Measurements from ENCODE around the gene IGFALS.
A peak's percentile ranks its signal among the peaks of the same experiment; 100 is the strongest.

The IGFALS gene

GRCh38 chr16:1766701-1767100 is 26.8 kb downstream of the IGFALS start:
- DNase-seq: no peak

- DNase-seq: no peak
These were observed 27.3 kb downstream of the IGFALS start for GRCh38 chr16:1766231-1766630.

DNA sequence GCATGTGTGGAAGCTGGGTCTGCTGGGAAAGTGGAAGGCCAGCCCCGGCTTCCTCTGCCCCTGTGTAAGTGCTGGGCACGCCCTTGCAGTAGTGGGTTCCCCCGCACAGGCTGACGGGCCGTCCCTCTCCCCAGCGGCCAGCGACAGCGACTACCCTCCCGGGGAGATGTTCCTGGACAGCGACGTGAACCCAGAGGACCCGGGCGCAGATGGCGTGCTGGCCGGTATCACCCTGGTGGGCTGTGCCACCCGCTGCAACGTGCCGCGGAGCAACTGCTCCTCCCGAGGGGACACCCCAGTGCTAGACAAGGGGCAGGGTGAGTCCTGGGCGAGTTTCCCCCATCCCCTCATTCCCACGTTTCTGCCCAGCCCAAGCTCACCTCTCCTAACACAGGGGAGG is 27.7 kb downstream of the IGFALS start:
- DNase-seq: no peak

GRCh38 chr16:1764971-1765370 is 28.5 kb downstream of the IGFALS start:
- DNase-seq: peak in 1 of 56 donors; percentile 25

- peak in 2 of 56 donors; percentile 15 to 46 for DNase-seq
These were observed 29.7 kb downstream of the IGFALS start for GRCh38 chr16:1763521-1764511.

DNA sequence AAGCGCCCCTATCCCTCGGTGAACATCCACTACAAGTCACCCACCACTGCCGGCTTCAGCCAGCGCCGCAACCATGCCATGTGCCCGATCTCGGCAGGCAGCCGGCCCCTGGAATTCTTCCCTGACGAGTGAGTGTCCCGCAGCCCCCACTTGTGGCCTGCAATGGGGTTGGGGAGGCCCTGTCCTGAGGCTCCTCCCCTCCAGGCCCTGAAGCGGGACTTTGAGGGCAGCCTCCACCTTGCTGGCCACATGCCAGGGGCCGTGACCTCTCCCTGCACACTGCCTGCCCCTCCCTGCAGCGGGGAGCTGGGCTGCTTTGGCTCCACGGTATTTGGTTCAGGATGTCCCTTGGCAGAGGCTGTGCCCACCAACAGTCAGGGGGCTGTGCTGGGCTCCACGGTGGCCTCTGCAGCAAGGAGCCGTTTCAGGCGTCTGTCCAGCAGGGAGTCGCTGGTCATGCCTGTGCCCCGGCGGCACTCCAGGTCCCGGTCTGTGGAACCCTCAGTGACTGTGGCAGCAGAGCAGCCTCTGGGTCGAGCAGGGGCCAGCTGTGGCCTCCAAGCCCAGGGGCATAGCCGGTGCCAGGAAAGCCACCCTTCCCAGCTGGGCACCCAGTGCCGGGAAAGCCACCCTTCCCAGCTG is 30.5 kb downstream of the IGFALS start:
- DNase-seq: no peak

DNA sequence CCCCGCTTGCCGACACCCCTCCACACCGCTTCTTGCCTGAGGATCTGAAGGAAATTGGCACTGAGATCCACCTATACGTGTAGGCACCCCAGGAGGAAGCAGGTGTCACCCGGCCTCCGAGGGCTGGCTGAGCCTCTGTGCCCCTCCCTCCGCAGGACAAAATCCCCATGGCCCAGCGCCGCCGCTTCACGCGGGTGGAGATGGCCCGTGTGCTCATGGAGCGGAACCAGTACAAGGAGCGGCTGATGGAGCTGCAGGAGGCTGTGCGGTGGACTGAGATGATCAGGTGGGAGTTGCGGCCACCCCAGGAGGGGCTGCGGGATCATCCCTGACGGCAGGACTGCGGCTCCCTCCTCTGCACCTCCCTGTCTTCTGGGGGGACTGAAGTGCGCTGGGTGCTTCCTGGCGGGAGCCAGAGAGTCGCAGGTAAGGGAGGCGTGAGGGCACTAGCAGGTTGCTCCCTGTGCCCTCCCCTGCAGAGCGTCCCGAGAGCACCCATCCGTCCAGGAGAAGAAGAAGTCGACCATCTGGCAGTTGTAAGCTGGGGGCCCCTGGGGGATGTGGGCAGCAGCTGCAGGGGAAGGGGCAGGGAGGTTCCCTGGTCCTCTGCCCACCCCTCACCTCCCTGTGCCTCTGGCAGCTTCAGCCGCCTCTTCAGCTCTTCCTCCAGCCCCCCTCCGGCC is 31.2 kb downstream of the IGFALS start:
- no peak for DNase-seq

DNA sequence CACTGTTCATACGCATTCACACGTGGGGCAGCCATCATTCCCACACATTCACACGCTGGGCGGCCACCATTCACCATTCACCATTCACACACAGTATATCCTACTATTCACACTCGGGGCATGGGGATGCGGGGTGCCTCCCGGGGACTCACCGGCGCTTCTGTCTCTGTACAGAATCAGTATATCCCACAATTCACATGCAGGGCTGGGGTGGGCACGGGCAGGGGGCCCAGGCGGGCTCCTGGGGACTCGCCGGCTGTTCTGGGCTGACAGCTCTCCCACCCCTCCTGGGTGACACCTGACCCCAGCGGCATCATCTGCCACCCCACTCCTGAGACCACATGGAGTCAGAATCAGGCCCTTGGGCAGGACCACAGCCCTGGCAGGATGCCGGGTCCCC is 31.8 kb downstream of the IGFALS start:
- no peak for DNase-seq

DNA sequence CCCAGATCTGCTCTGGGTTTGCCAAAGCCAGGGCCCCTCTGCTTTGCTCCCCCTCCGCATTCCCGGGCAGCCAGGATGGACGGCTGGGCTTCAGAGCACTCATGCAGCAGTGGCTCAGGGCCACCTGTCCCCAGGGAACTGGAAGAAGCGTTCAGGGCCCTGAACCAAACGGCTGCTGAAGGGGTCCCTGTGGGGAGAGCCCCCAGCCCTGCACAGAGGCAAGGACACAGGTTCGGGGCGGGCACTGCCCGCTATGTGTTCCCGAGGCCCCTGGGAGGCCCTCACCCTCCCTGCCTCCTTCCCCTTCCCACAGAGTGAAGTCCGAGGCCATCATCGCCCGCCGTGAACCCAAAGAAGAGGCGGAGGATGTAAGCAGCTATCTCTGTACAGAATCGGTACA is 32.6 kb downstream of the IGFALS start:
- DNase-seq: no peak

DNA sequence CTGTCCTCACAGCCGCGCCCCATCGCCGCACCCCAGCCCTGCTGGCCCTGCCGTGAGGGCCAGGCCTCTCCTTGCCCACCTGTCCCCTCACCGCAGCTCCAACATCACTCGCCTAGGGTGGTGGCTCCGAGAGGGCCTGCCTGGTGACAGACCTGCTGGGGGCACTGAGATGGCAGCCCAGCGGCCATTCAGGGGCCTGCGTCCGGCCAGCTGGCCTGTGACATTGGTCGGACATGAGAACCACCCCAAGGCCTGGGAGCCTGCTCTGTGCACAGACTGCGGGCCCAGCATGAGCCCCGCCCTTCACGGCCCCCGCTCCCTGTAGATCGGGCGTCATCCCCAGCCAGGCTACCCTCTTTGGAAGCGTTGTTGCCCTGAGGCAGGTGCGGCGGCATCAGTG is 34.0 kb downstream of the IGFALS start:
- DNase-seq: no peak

DNA sequence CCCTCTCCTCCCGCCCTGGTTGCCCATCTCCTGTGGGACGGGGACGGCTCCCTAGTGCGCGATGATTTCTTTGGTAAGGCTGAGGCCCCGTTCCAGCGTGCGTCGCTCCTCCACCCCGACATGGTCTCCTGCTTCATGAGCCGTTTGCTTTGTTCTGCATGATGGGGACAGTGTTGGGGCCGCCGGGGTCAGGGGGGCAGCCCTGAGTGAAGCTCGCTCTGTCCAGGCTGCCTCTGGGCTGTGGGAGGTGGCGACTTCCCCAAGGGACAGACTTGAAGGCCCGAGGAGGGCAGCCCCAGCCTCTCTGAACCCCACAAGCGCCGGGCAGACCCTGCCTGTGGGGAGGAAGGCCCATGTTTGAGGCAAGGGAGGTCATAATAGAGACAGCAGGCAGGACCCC is 34.6 kb downstream of the IGFALS start:
- no peak for DNase-seq

DNA sequence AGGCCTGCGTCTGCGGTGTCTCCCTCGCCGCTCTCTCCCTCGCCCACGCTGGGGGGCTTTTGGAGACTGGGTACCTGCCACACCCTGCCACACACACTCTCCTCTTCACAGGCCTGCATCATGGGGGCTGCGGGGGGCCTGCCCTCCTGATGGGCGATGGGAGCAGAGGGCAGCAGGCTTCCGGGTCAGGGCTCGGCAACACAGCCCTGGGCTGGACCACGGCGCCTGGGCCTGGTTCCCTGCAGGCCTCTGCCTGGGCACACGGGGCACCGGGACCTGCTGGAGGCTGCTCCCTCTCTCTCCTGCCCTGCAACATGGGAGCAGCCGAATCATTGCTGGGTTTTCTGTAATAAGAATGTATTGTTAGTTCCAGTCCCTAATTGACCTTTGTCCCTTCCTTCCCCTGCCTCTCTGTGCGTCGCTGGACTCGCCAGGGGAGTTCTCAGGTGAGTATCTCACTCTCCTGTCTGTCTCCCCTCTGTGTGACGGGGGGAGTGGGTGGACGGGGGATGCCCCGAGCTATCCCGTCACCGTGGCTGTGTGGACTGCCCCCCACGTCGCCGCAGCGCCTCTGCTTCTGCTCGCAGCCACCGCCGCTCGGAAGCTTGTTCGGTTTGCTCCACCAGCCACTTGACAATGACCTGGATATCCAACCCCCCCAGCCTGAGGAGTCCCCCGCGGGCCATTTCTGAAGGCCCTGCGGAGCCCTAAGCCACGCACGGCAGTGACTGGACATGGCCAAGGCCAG is 35.6 kb downstream of the IGFALS start:
- DNase-seq: no peak

DNA sequence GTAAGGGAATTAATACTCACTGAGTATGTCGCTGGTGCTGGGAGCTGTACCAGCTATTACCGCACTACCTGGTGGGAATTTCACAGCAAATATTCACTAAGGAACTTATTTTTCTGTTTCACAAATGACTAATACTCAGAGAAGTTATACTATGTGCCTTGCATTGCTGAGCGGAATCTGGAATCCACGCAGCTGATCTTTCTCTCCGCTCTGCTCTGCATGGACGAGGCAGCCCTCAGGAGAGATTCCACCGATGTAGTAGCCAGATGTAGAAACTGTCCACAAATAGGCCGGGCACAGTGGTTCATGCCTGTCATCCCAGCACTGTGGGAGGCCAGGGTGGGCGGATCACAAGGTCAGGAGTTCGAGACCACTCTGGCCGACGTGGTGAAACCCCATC is 39.3 kb downstream of the IGFALS start:
- DNase-seq: no peak

GRCh38 chr16:1752853-1753252 is 40.7 kb downstream of the IGFALS start:
- no peak for DNase-seq

GRCh38 chr16:1751946-1752345 is 41.6 kb downstream of the IGFALS start:
- DNase-seq: no peak

GRCh38 chr16:1749152-1750117 is 44.1 kb downstream of the IGFALS start:
- no peak for DNase-seq

DNA sequence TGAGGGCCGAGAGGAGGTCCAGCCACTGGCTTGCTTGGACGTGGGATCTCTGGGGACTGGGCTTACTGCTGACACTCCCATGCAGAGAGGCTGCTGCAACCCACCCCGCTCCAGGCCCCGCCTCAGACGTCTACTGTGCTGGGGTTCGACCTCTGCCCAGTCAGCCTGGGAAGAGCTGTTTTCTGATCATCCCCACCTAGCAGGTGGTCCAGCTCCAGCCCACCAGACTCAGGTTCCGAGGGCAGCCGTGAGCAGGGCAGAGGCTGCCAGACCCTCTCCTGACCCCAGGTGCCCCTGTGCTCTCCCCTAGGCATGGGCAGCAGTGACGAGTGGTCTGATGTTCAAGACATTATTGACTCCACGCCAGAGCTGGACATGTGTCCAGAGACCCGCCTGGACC is 45.6 kb downstream of the IGFALS start:
- no peak for DNase-seq

DNA sequence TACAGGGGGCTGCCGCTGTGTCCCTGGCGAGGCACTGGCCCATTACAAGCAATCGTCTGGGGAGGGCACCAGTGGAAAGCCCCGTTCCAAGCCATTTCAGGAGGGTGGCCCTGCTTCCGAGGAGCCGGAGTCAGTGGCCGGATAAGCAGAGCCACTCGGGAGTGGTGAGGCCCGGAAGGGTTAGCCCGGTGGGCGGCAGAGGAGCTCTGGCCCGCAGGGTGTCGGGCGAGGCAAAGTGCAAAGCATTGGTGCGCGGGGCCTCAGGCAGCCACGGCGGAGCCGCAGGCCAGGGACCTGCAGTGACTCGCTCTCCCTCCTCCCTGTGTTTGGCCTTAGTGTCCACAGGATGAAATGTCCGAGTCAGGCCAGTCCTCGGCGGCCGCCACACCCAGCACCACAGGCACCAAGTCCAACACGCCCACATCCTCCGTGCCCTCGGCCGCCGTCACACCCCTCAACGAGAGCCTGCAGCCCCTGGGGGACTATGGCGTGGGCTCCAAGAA is 46.8 kb downstream of the IGFALS start:
- no peak for DNase-seq

DNA sequence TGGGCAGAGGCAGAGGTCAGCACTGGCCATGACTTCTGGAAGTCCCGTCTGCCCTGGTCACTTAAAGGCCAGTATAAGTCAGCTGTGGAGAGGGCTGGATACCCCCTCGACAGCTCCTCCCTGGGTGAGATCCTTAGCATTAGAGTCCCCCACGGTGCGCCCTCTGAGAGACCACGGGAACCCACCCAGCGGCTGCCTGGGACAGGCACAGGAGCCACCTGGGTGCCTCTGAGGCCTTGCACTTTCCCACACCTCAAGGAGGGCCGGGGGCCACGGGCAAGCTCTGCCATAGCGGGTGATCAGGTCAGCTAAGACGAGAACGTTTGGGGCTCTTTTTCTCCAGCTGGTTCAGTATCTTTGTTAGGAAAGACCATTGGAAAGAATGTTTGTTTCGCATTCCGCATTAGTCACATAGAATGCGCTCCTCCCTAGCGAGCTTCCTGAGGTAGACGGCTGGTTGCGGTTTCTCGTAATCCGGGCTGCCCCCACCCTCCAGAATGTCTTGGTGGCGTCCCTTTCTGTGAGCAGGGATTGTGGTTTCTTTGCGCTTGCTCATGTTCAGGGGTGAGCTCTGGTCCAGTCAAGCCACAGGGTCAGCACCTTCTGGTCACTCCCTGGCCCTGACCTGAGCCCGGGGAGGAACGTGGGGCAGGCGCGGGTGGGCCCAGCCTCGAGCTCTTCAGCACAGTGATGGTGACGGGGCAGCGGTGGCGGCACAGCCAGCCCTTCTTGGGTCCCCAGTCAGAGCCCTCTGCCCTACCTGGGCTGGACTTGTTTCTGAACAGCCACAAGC is 47.4 kb downstream of the IGFALS start:
- no peak for DNase-seq
